Gastroesophageal sphincter (tissue), 3 donors: ENCODE results near the gene SEZ6L2.
A peak's percentile ranks its signal among the peaks of the same experiment; 100 is the strongest.

ENCODE experiments used
- EP300 ChIP-seq: sonication (generic); formaldehyde crosslinking; IDR thresholded peaks from one replicate; pipeline ENCODE4 v1.6.1; 2017; ENCODE audit warnings: antibody characterized with exemption, mild to moderate bottlenecking
- POLR2A ChIP-seq, 2 donors: fragments of 450-650 bp; IDR thresholded peaks; one replicate each; pipeline ENCODE4 v1.6.1; 2017; ENCODE audit warnings: antibody characterized with exemption in 2 of 2, mild to moderate bottlenecking in 2 of 2, moderate library complexity in 1 of 2
- POLR2AphosphoS5 ChIP-seq: sonication (generic); formaldehyde crosslinking; IDR thresholded peaks from one replicate; pipeline ENCODE4 v1.6.1; 2017; ENCODE audit warnings: antibody characterized with exemption
- TF ChIP-seq, protein P1 (sequence below), 4 experiments: fragments of 200-600 bp in 2 of 4; fragments of 450-650 bp in 2 of 4; sonication (generic) in 1 of 4; IDR thresholded peaks; one replicate each; pipeline ENCODE4 v1.5.1; 2017 to 2019; ENCODE audit warnings: antibody characterized with exemption in 4 of 4, mild to moderate bottlenecking in 2 of 4, moderate library complexity in 2 of 4

- TF ChIP-seq POLR2A (IDR thresholded peaks at IDR 0.05) (no peak), EP300 (no peak), POLR2AphosphoS5 (no peak)
- TF ChIP-seq, protein P1, sequence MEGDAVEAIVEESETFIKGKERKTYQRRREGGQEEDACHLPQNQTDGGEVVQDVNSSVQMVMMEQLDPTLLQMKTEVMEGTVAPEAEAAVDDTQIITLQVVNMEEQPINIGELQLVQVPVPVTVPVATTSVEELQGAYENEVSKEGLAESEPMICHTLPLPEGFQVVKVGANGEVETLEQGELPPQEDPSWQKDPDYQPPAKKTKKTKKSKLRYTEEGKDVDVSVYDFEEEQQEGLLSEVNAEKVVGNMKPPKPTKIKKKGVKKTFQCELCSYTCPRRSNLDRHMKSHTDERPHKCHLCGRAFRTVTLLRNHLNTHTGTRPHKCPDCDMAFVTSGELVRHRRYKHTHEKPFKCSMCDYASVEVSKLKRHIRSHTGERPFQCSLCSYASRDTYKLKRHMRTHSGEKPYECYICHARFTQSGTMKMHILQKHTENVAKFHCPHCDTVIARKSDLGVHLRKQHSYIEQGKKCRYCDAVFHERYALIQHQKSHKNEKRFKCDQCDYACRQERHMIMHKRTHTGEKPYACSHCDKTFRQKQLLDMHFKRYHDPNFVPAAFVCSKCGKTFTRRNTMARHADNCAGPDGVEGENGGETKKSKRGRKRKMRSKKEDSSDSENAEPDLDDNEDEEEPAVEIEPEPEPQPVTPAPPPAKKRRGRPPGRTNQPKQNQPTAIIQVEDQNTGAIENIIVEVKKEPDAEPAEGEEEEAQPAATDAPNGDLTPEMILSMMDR (IDR thresholded peaks at IDR 0.05): peak in 3 of 4 experiments; percentile 81 to 94 (median 87)
Observed at GRCh38 chr16:29848420-29849297, 50.7 kb downstream of the SEZ6L2 start.
